Panc1 (cell line): Measurements from ENCODE around the gene CELF1.

Experiments
- CTCF ChIP-seq: fragments of 450-650 bp; IDR thresholded peaks from 2 replicates; pipeline ENCODE4 v1.5.1; 2017; ENCODE audit warnings: mild to moderate bottlenecking
- POLR2AphosphoS5 ChIP-seq: IDR thresholded peaks from 2 replicates; pipeline ENCODE4 v1.6.1; 2012; ENCODE audit warnings: mild to moderate bottlenecking, low read depth, low read length, moderate library complexity
- REST ChIP-seq, 2 experiments: IDR thresholded peaks; 2 replicates each; pipeline ENCODE4 v1.6.1; 2011 to 2012; ENCODE audit warnings: low read depth in 2 of 2, control low read depth in 1 of 2, low read length in 1 of 2, mild to moderate bottlenecking in 1 of 2, moderate library complexity in 1 of 2; ENCODE audit not compliant: insufficient read depth in 1 of 2
- TCF7L2 ChIP-seq: IDR thresholded peaks from 2 replicates; pipeline ENCODE4 v1.6.1; 2011; ENCODE audit warnings: mild to moderate bottlenecking, low read depth, low read length, inconsistent platforms

GRCh38 chr11:47469361-47470179 is 83.4 kb downstream of the CELF1 start:
- no peak for TF ChIP-seq CTCF
- no peak for TF ChIP-seq REST (IDR thresholded peaks at IDR 0.05; ENCODE audit: insufficient read depth in 1 of 2, low read depth in 2 of 2, low read length in 1 of 2)
- TF ChIP-seq POLR2AphosphoS5, result no peak
- no peak for TF ChIP-seq TCF7L2
